HepG2 (cell line): ENCODE results near the gene NDUFV1. TPM values are rescaled to one million over a fixed set of nuclear protein-coding genes. Genes with fewer than 3 reads are reported as not detected.

Source experiments
- AGO2 ChIP-seq: fragments of 200-400 bp; formaldehyde crosslinking; optimal IDR thresholded peaks from 2 replicates; pipeline ENCODE3; 2017; ENCODE audit warnings: mild to moderate bottlenecking, low read depth, low read length, moderate library complexity
- ATRX ChIP-seq: sonication (generic); formaldehyde crosslinking; IDR thresholded peaks from 2 replicates; pipeline ENCODE4 v1.4.0; 2020; ENCODE audit warnings: missing genetic modification reagents, borderline replicate concordance
- CCDC6 ChIP-seq: sonication (generic); formaldehyde crosslinking; IDR thresholded peaks from 2 replicates; pipeline ENCODE4 v1.8.1; 2022; ENCODE audit warnings: mild to moderate bottlenecking, missing genetic modification reagents, moderate library complexity
- DMTF1 ChIP-seq: sonication (generic); formaldehyde crosslinking; IDR thresholded peaks from 2 replicates; pipeline ENCODE4 v1.4.0; 2020; ENCODE audit warnings: mild to moderate bottlenecking, missing genetic modification reagents
- DRAP1 ChIP-seq: IDR thresholded peaks from 2 replicates; pipeline ENCODE4 v1.6.1; 2016; ENCODE audit warnings: missing genetic modification reagents, missing compliant biosample characterization
- FOXA1 ChIP-seq, 2 experiments: fragments of 450-650 bp in 1 of 2; sonication (generic) in 1 of 2; formaldehyde crosslinking in 1 of 2; IDR thresholded peaks; 2 replicates each; pipeline versions ENCODE4 v1.4.0 to v1.6.1; 2016 to 2020; ENCODE audit warnings: missing genetic modification reagents in 1 of 2
- HBP1 ChIP-seq: IDR thresholded peaks from 2 replicates; pipeline ENCODE4 v1.6.1; 2016; ENCODE audit warnings: low read depth, control low read depth
- NCOA5 ChIP-seq: sonication (generic); formaldehyde crosslinking; IDR thresholded peaks from 2 replicates; pipeline ENCODE4 v1.4.0; 2020; ENCODE audit warnings: missing genetic modification reagents
- NR2F2 ChIP-seq: IDR thresholded peaks from 2 replicates; pipeline ENCODE4 v1.6.1; 2012; ENCODE audit warnings: low read depth, inconsistent platforms, borderline replicate concordance
- SNAPC2 ChIP-seq: sonication (generic); formaldehyde crosslinking; IDR thresholded peaks from 2 replicates; pipeline ENCODE4 v1.8.1; 2022; ENCODE audit warnings: mild to moderate bottlenecking, missing genetic modification reagents
- SNAPC5 ChIP-seq: sonication (generic); formaldehyde crosslinking; IDR thresholded peaks from 2 replicates; pipeline ENCODE4 v1.8.1; 2023; ENCODE audit warnings: mild to moderate bottlenecking, missing genetic modification reagents, borderline replicate concordance
- TAF1 ChIP-seq: sonication (generic); formaldehyde crosslinking; IDR thresholded peaks from 2 replicates; pipeline ENCODE4 v1.4.0; 2020; ENCODE audit warnings: missing genetic modification reagents
- ZBTB42 ChIP-seq: sonication (generic); formaldehyde crosslinking; IDR thresholded peaks from 2 replicates; pipeline ENCODE4 v1.5.0; 2020; ENCODE audit warnings: mild to moderate bottlenecking, missing genetic modification reagents
- ZNF276 ChIP-seq: sonication (generic); formaldehyde crosslinking; IDR thresholded peaks from 2 replicates; pipeline ENCODE4 v1.4.0; 2020; ENCODE audit warnings: mild to moderate bottlenecking, low read depth, missing genetic modification reagents
- ZNF329 ChIP-seq: sonication (generic); formaldehyde crosslinking; IDR thresholded peaks from 2 replicates; pipeline ENCODE4 v1.9.0; 2021; ENCODE audit warnings: low read depth, mild to moderate bottlenecking, missing genetic modification reagents
- ZNF484 ChIP-seq: sonication (generic); formaldehyde crosslinking; IDR thresholded peaks from 2 replicates; pipeline ENCODE4 v1.5.1; 2020; ENCODE audit warnings: mild to moderate bottlenecking, low read depth, missing genetic modification reagents, borderline replicate concordance
- ZNF549 ChIP-seq: sonication (generic); formaldehyde crosslinking; IDR thresholded peaks from 2 replicates; pipeline ENCODE4 v1.5.0; 2020; ENCODE audit warnings: missing genetic modification reagents
- ZNF780A ChIP-seq: sonication (generic); formaldehyde crosslinking; IDR thresholded peaks from 2 replicates; pipeline ENCODE4 v1.8.0; 2022; ENCODE audit warnings: mild to moderate bottlenecking, missing genetic modification reagents, moderate library complexity
- ZNF841 ChIP-seq: sonication (generic); formaldehyde crosslinking; IDR thresholded peaks from 2 replicates; pipeline ENCODE4 v1.8.1; 2023; ENCODE audit warnings: missing genetic modification reagents, borderline replicate concordance
- polyA plus RNA-seq, 8 experiments: library from polyadenylated mRNA; depleted of rRNA in 3 of 8; stranded (reverse) in 7 of 8; unstranded in 1 of 8; fragments of >200 nt; fragmentation: Illumina TruSeq in 4 of 8; extraction: Trizol in 4 of 8; gene quantifications; 2 replicates each; pipeline versions ENCODE4 v1.2.1 to v1.2.3, GENCODE V29; 2011 to 2016; ENCODE audit warnings: low read depth in 4 of 8, missing spikeins in 1 of 8, mixed read lengths in 1 of 8; ENCODE audit not compliant: insufficient read depth in 1 of 8
- total RNA-seq, 5 experiments: library from RNA; depleted of rRNA; stranded (reverse); fragments of >200 nt; fragmentation: Illumina TruSeq; extraction: Trizol; gene quantifications; 2 replicates each; pipeline ENCODE4 v1.2.3, GENCODE V29; 2016; ENCODE audit warnings: low read depth in 1 of 5
- TF ChIP-seq, protein P1 (sequence below): sonication (generic); formaldehyde crosslinking; IDR thresholded peaks from 2 replicates; pipeline ENCODE4 v1.4.0; 2020; ENCODE audit warnings: missing genetic modification reagents

The NDUFV1 gene
- total and polyA plus RNA-seq, 2 of the 13 experiments (the other 11 are each of a cell fraction or from before 2014, with no cell fraction given): 88.9 to 137 TPM

GRCh38 chr11:67606492-67607295 is at the start of gene NDUFV1 (continued):
- 0 out of 2 replicates have a peak, but pooled peaks have one; percentile 31 for TF ChIP-seq ZNF276 (CRISPR knock-in tag)
- no peak for TF ChIP-seq ZNF841 (CRISPR knock-in tag)
- no peak for TF ChIP-seq DMTF1 (CRISPR knock-in tag)
- TF ChIP-seq, protein P1, sequence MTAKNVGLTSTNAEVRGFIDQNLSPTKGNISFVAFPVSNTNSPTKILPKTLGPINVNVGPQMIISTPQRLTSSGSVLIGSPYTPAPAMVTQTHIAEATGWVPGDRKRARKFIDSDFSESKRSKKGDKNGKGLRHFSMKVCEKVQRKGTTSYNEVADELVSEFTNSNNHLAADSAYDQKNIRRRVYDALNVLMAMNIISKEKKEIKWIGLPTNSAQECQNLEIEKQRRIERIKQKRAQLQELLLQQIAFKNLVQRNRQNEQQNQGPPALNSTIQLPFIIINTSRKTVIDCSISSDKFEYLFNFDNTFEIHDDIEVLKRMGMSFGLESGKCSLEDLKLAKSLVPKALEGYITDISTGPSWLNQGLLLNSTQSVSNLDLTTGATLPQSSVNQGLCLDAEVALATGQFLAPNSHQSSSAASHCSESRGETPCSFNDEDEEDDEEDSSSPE (CRISPR knock-in tag): peak; percentile 81
- TF ChIP-seq NCOA5 (CRISPR knock-in tag): no peak
- peak; percentile 55; the same call in 1 of the 2 replicates for TF ChIP-seq HBP1 (CRISPR knock-in tag)
- TF ChIP-seq DRAP1 (CRISPR knock-in tag): peak; percentile 79
- TF ChIP-seq TAF1 (CRISPR knock-in tag): peak; percentile 76; the same call in 1 of the 2 replicates
- peak; percentile 53 for TF ChIP-seq AGO2
- TF ChIP-seq SNAPC2 (CRISPR knock-in tag): no peak
- TF ChIP-seq ZNF329 (CRISPR knock-in tag): no peak
- TF ChIP-seq ATRX (CRISPR knock-in tag): no peak
- TF ChIP-seq ZNF484: no peak
- TF ChIP-seq ZNF780A (CRISPR knock-in tag): no peak
- no peak for TF ChIP-seq ZBTB42
- no peak for TF ChIP-seq SNAPC5
- no peak for TF ChIP-seq ZNF549 (CRISPR knock-in tag)
- peak; percentile 53; the same call in 1 of the 2 replicates for TF ChIP-seq CCDC6 (CRISPR knock-in tag)
- no peak for TF ChIP-seq FOXA1 (IDR thresholded peaks at IDR 0.05)
- TF ChIP-seq FOXA1 (CRISPR knock-in tag; IDR thresholded peaks at IDR 0.05): no peak; the same call in 1 of the 2 replicates
- no peak for TF ChIP-seq NR2F2
